ENCODE measurements around the gene HLA-DQA2. TPM values are rescaled to one million over a fixed set of nuclear protein-coding genes. Genes with fewer than 3 reads are reported as not detected.

Gene HLA-DQA2
- polyA plus RNA-seq, 1 donor from 2014 or later: not detected

- Histone ChIP-seq H3K27me3 (ENCODE audit: insufficient read depth, low read depth, low read length) (no peaks in the 10 kb centered on the region), H3K9me3 (ENCODE audit: low read length) (no peaks in the 10 kb centered on the region), H3K36me3 (ENCODE audit: insufficient read depth, low read length) (no peaks in the 10 kb centered on the region), H3K9me2 (ENCODE audit: insufficient read depth, low read length) (no peaks in the 10 kb centered on the region), H3K9ac (ENCODE audit: low read length) (no peak within 1 kb of the TSS), H4K20me1 (ENCODE audit: insufficient read depth) (no peaks in the 10 kb centered on the region), H3K79me2 (replicated peaks; ENCODE audit: insufficient read depth, low read length) (no peaks in the 10 kb centered on the region), H3K27ac (ENCODE audit: low read length) (no peak within 1 kb of the TSS), H3K4me2 (ENCODE audit: low read length) (no peak within 1 kb of the TSS), H2AFZ (ENCODE audit: low read depth, low read length) (no peak within 1 kb of the TSS), H3K4me3 (ENCODE audit: low read length) (no peak within 1 kb of the TSS), H3F3A (ENCODE audit: insufficient read depth, low read length, poor library complexity, severe bottlenecking) (no peaks in the 10 kb centered on the region)
- TF ChIP-seq MXI1 (conservative IDR thresholded peaks at IDR 0.05; ENCODE audit: poor library complexity, severe bottlenecking) (no peak), SMC3 (conservative IDR thresholded peaks at IDR 0.05; ENCODE audit: poor library complexity) (no peak), POLR2AphosphoS5 (IDR thresholded peaks at IDR 0.05) (no peak), REST (IDR thresholded peaks at IDR 0.05; ENCODE audit: borderline replicate concordance) (no peak), CTCF (IDR thresholded peaks at IDR 0.05; ENCODE audit: poor library complexity, severe bottlenecking) (no peak), TAF1 (IDR thresholded peaks at IDR 0.05; ENCODE audit: low read depth) (no peak), RAD21 (conservative IDR thresholded peaks at IDR 0.05) (no peak), EZH2 (IDR thresholded peaks at IDR 0.05; ENCODE audit: borderline replicate concordance, insufficient read depth, low read length, poor library complexity, severe bottlenecking) (no peak), EP300 (conservative IDR thresholded peaks at IDR 0.05; ENCODE audit: poor library complexity, severe bottlenecking) (no peak)
Measured at GRCh38 chr6:32763421-32763820, 22.2 kb downstream of the HLA-DQA2 start, which contains the start of gene HLA-DQB2. Gene HLA-DQB2, minus strand, starts transcription at chr6:32763532. Its CDS starts 62 bp downstream, at chr6:32763470.

GRCh38 chr6:32764048-32764447, 22.9 kb downstream of the HLA-DQA2 start:
- H3K27me3 ChIP-seq (ENCODE audit: insufficient read depth, low read depth, low read length): no peaks in the 10 kb centered on the region
- TF ChIP-seq EZH2 (IDR thresholded peaks at IDR 0.05; ENCODE audit: borderline replicate concordance, insufficient read depth, low read length, poor library complexity, severe bottlenecking) (no peak), MXI1 (conservative IDR thresholded peaks at IDR 0.05; ENCODE audit: poor library complexity, severe bottlenecking) (no peak), SMC3 (conservative IDR thresholded peaks at IDR 0.05; ENCODE audit: poor library complexity) (no peak), EP300 (conservative IDR thresholded peaks at IDR 0.05; ENCODE audit: poor library complexity, severe bottlenecking) (no peak), TAF1 (IDR thresholded peaks at IDR 0.05; ENCODE audit: low read depth) (no peak), POLR2AphosphoS5 (IDR thresholded peaks at IDR 0.05) (no peak), CTCF (IDR thresholded peaks at IDR 0.05; ENCODE audit: poor library complexity, severe bottlenecking) (no peak), RAD21 (conservative IDR thresholded peaks at IDR 0.05) (no peak), REST (IDR thresholded peaks at IDR 0.05; ENCODE audit: borderline replicate concordance) (no peak)
- H3K27ac ChIP-seq (ENCODE audit: low read length): no peak overlapping the region
- no peak overlapping the region for H3K4me2 ChIP-seq (ENCODE audit: low read length)
- no peaks in the 10 kb centered on the region for H3K79me2 ChIP-seq (replicated peaks; ENCODE audit: insufficient read depth, low read length)
- no peaks in the 10 kb centered on the region for H3K9me3 ChIP-seq (ENCODE audit: low read length)
- H3F3A ChIP-seq (ENCODE audit: insufficient read depth, low read length, poor library complexity, severe bottlenecking): no peaks in the 10 kb centered on the region
- H3K4me3 ChIP-seq (ENCODE audit: low read length): no peak overlapping the region
- no peaks in the 10 kb centered on the region for H3K9me2 ChIP-seq (ENCODE audit: insufficient read depth, low read length)
- H2AFZ ChIP-seq (ENCODE audit: low read depth, low read length): no peak overlapping the region
- H4K20me1 ChIP-seq (ENCODE audit: insufficient read depth): no peaks in the 10 kb centered on the region
- H3K9ac ChIP-seq (ENCODE audit: low read length): no peak overlapping the region
- no peaks in the 10 kb centered on the region for H3K36me3 ChIP-seq (ENCODE audit: insufficient read depth, low read length)
